Activated CD4-positive, alpha-beta memory T cell treated with anti-CD3 and anti-CD28 coated beads, Interleukin-2, amount 10 ng/mL, durations not matched to agents 7 days and 5 days (primary cell): ENCODE data around the gene KIF9. TPM values are rescaled to one million over a fixed set of nuclear protein-coding genes. Genes with fewer than 3 reads are reported as not detected.
"Not testable (repeated sequence)": the region's sequence is repeated elsewhere in the genome, so short reads cannot be mapped to it uniquely, and the experiment has no call there.

Experiments
- CTCF ChIA-PET: fragments of 350-600 bp; sonication (Branson Sonifier 250); formaldehyde crosslinking; loops from one replicate; lab custom pipeline; 2021; ENCODE audit warnings: antibody characterized with exemption, inconsistent platforms; lab: Charles Lee
- POLR2A ChIA-PET: fragments of 350-600 bp; sonication (Branson Sonifier 250); formaldehyde crosslinking; loops from one replicate; lab custom pipeline; 2021; ENCODE audit warnings: antibody characterized with exemption; lab: Charles Lee
- DNase-seq: peaks from one replicate; pipeline ENCODE4 v3.0.0-alpha.2; 2020
- H3K27ac Mint-ChIP-seq: one replicate; pipeline ENCODE4 v1.8.0; 2021; ENCODE audit warnings: mild to moderate bottlenecking, mixed read lengths
- H3K27me3 Mint-ChIP-seq: one replicate; pipeline ENCODE4 v1.8.0; 2021; ENCODE audit warnings: mixed read lengths
- H3K36me3 Mint-ChIP-seq: one replicate; pipeline ENCODE4 v1.8.0; 2021; ENCODE audit warnings: low read depth, mixed read lengths
- H3K4me1 Mint-ChIP-seq: one replicate; pipeline ENCODE4 v1.8.0; 2021; ENCODE audit warnings: mixed read lengths
- H3K4me3 Mint-ChIP-seq: one replicate; pipeline ENCODE4 v1.8.0; 2021; ENCODE audit warnings: mild to moderate bottlenecking, mixed read lengths
- H3K9me3 Mint-ChIP-seq: one replicate; pipeline ENCODE4 v1.8.0; 2021; ENCODE audit warnings: mixed read lengths
- total RNA-seq, 2 experiments: library from RNA; stranded (reverse); gene quantifications; one replicate each; pipeline ENCODE4 v1.2.3, GENCODE V29; 2021

The KIF9 gene
- total RNA-seq, 2 experiments from 2014 or later = 3.1 to 3.4 TPM

GRCh38 chr3:47261301-47261700 is 21.3 kb downstream of the KIF9 start:
- no peaks in the 10 kb centered on the region for H3K27me3 Mint-ChIP-seq
- CTCF ChIA-PET = no interaction called here
- no peak overlapping the region for H3K27ac Mint-ChIP-seq
- DNase-seq = no peak
- H3K9me3 Mint-ChIP-seq = no peaks in the 10 kb centered on the region
- H3K4me3 Mint-ChIP-seq = no peak overlapping the region
- H3K36me3 Mint-ChIP-seq = no peaks in the 10 kb centered on the region
- POLR2A ChIA-PET = no interaction called here
- H3K4me1 Mint-ChIP-seq = no peaks in the 10 kb centered on the region

- CTCF ChIA-PET = no interaction called here
- Mint-ChIP-seq H3K4me3 (no peak overlapping the region), H3K27ac (no peak overlapping the region), H3K9me3 (no peaks in the 10 kb centered on the region), H3K36me3 (no peaks in the 10 kb centered on the region), H3K27me3 (no peaks in the 10 kb centered on the region), H3K4me1 (no peaks in the 10 kb centered on the region)
- DNase-seq = no peak
- POLR2A ChIA-PET = no interaction called here
Measured at GRCh38 chr3:47260605-47261004, 22.0 kb downstream of the KIF9 start.

GRCh38 chr3:47259114-47259513 is 23.5 kb downstream of the KIF9 start:
- POLR2A ChIA-PET = no interaction called here
- no peaks in the 10 kb centered on the region for H3K9me3 Mint-ChIP-seq

GRCh38 chr3:47256331-47256730 is 26.3 kb downstream of the KIF9 start:
- H3K27me3 Mint-ChIP-seq, H3K4me3 Mint-ChIP-seq, H3K9me3 Mint-ChIP-seq, H3K27ac Mint-ChIP-seq, CTCF ChIA-PET, POLR2A ChIA-PET, H3K36me3 Mint-ChIP-seq, DNase-seq, H3K4me1 Mint-ChIP-seq: not testable (repeated sequence)

More at GRCh38 chr3:47259114-47259513, 23.5 kb downstream of the KIF9 start:
- Mint-ChIP-seq H3K36me3 (no peaks in the 10 kb centered on the region), H3K4me1 (no peaks in the 10 kb centered on the region), H3K27ac (no peak overlapping the region), H3K4me3 (no peak overlapping the region), H3K27me3 (no peaks in the 10 kb centered on the region)
- DNase-seq = no peak
- CTCF ChIA-PET = no interaction called here

- DNase-seq = no peak
- H3K27me3 Mint-ChIP-seq = no peaks in the 10 kb centered on the region
- no peaks in the 10 kb centered on the region for H3K4me1 Mint-ChIP-seq
- H3K36me3 Mint-ChIP-seq = no peaks in the 10 kb centered on the region
- H3K27ac Mint-ChIP-seq = no peak overlapping the region
- CTCF ChIA-PET = interaction anchor here (0.8 kb wide), 1 partner anchor 72 kb away, joined by 4 read pairs; no protein-coding TSS in a partner anchor
- H3K4me3 Mint-ChIP-seq = no peak overlapping the region
- POLR2A ChIA-PET = no interaction called here
- H3K9me3 Mint-ChIP-seq = no peaks in the 10 kb centered on the region
Measured at GRCh38 chr3:47251689-47252088, 30.9 kb downstream of the KIF9 start.

GRCh38 chr3:47251085-47251484 is 31.5 kb downstream of the KIF9 start:
- not testable (repeated sequence) for H3K36me3 Mint-ChIP-seq, H3K27ac Mint-ChIP-seq, H3K4me3 Mint-ChIP-seq, H3K4me1 Mint-ChIP-seq, H3K9me3 Mint-ChIP-seq, DNase-seq, H3K27me3 Mint-ChIP-seq
- ChIA-PET CTCF (interaction anchor here (1.1 kb wide), 1 partner anchor 341 kb away, joined by 3 read pairs; no protein-coding TSS in a partner anchor), POLR2A (interaction anchor here (0.5 kb wide), 1 partner anchor 703 kb away, joined by 3 read pairs; no protein-coding TSS in a partner anchor)

GRCh38 chr3:47250309-47251060 is 32.1 kb downstream of the KIF9 start:
- no peak for DNase-seq
- ChIA-PET CTCF (interaction anchor here (1.1 kb wide), 1 partner anchor 341 kb away, joined by 3 read pairs; no protein-coding TSS in a partner anchor), POLR2A (no interaction called here)
- H3K4me1 Mint-ChIP-seq = no peaks in the 10 kb centered on the region
- H3K4me3 Mint-ChIP-seq = no peak overlapping the region
- H3K9me3 Mint-ChIP-seq = no peaks in the 10 kb centered on the region
- no peaks in the 10 kb centered on the region for H3K36me3 Mint-ChIP-seq
- H3K27me3 Mint-ChIP-seq = no peaks in the 10 kb centered on the region
- H3K27ac Mint-ChIP-seq = no peak overlapping the region

- no peaks in the 10 kb centered on the region for H3K27me3 Mint-ChIP-seq
- H3K4me3 Mint-ChIP-seq = no peak overlapping the region
- no peaks in the 10 kb centered on the region for H3K36me3 Mint-ChIP-seq
- ChIA-PET POLR2A (no interaction called here), CTCF (interaction anchor here (0.5 kb wide), 1 partner anchor 18 kb away, joined by 4 read pairs; no protein-coding TSS in a partner anchor)
- H3K9me3 Mint-ChIP-seq = no peaks in the 10 kb centered on the region
- no peak overlapping the region for H3K27ac Mint-ChIP-seq
- H3K4me1 Mint-ChIP-seq = no peaks in the 10 kb centered on the region
- no peak for DNase-seq
Measured at GRCh38 chr3:47247131-47248064, 35.2 kb downstream of the KIF9 start.

- no peak overlapping the region for H3K27ac Mint-ChIP-seq
- no peaks in the 10 kb centered on the region for H3K4me1 Mint-ChIP-seq
- no peaks in the 10 kb centered on the region for H3K27me3 Mint-ChIP-seq
- POLR2A ChIA-PET = no interaction called here
- H3K36me3 Mint-ChIP-seq = no peaks in the 10 kb centered on the region
- CTCF ChIA-PET = no interaction called here
- no peak overlapping the region for H3K4me3 Mint-ChIP-seq
- DNase-seq = no peak
- no peaks in the 10 kb centered on the region for H3K9me3 Mint-ChIP-seq
Measured at GRCh38 chr3:47245271-47245670, 37.3 kb downstream of the KIF9 start.

- H3K27ac Mint-ChIP-seq = no peak overlapping the region
Measured at GRCh38 chr3:47244531-47245100, 38.0 kb downstream of the KIF9 start.

GRCh38 chr3:47243419-47244147 is 39.0 kb downstream of the KIF9 start:
- CTCF ChIA-PET = no interaction called here
- Mint-ChIP-seq H3K9me3 (no peaks in the 10 kb centered on the region), H3K36me3 (no peaks in the 10 kb centered on the region), H3K27ac (no peak overlapping the region), H3K4me1 (no peaks in the 10 kb centered on the region), H3K27me3 (no peaks in the 10 kb centered on the region), H3K4me3 (no peak overlapping the region)
- no peak for DNase-seq
- POLR2A ChIA-PET = no interaction called here

More at GRCh38 chr3:47244531-47245100, 38.0 kb downstream of the KIF9 start:
- Mint-ChIP-seq H3K36me3 (no peaks in the 10 kb centered on the region), H3K4me3 (no peak overlapping the region), H3K4me1 (no peaks in the 10 kb centered on the region), H3K27me3 (no peaks in the 10 kb centered on the region), H3K9me3 (no peaks in the 10 kb centered on the region)
- DNase-seq = no peak
- ChIA-PET POLR2A (no interaction called here), CTCF (no interaction called here)

- CTCF ChIA-PET = no interaction called here
- DNase-seq = no peak
- Mint-ChIP-seq H3K9me3 (no peaks in the 10 kb centered on the region), H3K27ac (no peak overlapping the region), H3K4me3 (no peak overlapping the region), H3K36me3 (no peaks in the 10 kb centered on the region), H3K4me1 (no peaks in the 10 kb centered on the region), H3K27me3 (no peaks in the 10 kb centered on the region)
- POLR2A ChIA-PET = no interaction called here
Measured at GRCh38 chr3:47239929-47240328, 42.7 kb downstream of the KIF9 start.
